WERI-Rb-1 (cell line): ENCODE results near the gene SPRED2.

Source experiments
- DNase-seq: peaks from one replicate; pipeline ENCODE4 v3.0.0-alpha.2; 2020
- H3K27ac ChIP-seq: fragments of 250-450 bp; sonication (Bioruptor Pico); 2 replicates; pipeline ENCODE4 v1.5.1; 2020; ENCODE audit warnings: mild to moderate bottlenecking, moderate library complexity
- H3K27me3 ChIP-seq: fragments of 250-450 bp; sonication (Bioruptor Pico); 2 replicates; pipeline ENCODE4 v1.5.1; 2021; ENCODE audit warnings: mild to moderate bottlenecking, low read depth, moderate library complexity; ENCODE audit not compliant: insufficient read depth, severe bottlenecking
- H3K36me3 ChIP-seq: fragments of 250-450 bp; sonication (Bioruptor Pico); 2 replicates; pipeline ENCODE4 v1.5.1; 2020; ENCODE audit warnings: mild to moderate bottlenecking, moderate library complexity
- H3K4me3 ChIP-seq: 2 replicates; pipeline ENCODE4 v1.5.1; 2011; ENCODE audit warnings: low read depth, mild to moderate bottlenecking, control low read depth, low read length
- H3K9me3 ChIP-seq: fragments of 250-450 bp; sonication (Bioruptor Pico); 2 replicates; pipeline ENCODE4 v1.5.1; 2021; ENCODE audit warnings: mild to moderate bottlenecking, moderate library complexity; ENCODE audit not compliant: severe bottlenecking
- TF ChIP-seq, protein P1 (sequence below): IDR thresholded peaks from 2 replicates; pipeline ENCODE4 v1.5.1; 2011; ENCODE audit warnings: low read depth, mild to moderate bottlenecking, control low read depth, inconsistent platforms, low read length

SPRED2 gene

DNA sequence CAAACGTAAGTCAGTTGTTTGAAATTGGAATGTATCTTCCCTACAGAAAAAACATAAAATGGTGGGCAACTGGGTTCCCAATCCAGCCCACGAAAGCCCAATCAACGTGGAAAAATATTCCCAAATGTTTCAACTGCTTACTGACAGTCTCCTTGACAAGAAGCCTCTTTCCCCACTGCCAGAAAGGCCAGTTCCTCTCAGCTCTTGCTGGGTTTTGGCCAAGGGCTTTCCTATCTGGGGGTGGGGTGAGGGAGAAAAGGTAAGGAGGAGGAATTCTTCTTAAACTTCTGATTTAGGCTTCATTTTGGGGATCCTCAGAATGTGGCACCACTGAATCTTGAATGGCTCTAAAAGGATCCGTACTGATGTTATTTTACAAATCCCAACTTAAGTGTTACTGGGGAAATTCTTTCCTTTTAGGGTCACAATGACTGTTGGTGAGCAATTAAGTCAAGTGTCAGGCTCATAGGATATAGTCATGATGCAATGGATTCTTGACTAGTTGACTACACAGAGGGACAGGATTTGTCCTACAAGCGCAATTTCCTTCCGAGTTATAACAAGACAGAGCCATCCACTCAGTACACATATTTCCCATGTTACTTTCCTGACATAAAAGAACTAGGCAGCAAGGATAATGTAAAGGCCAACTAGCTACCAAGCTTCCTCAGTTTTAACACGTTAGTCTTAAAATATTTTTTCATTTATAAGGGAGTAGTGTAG is 73.6 kb downstream of the SPRED2 start:
- Histone ChIP-seq H3K27ac (no peak overlapping the region), H3K27me3 (no peaks in the 10 kb centered on the region), H3K36me3 (no peaks in the 10 kb centered on the region), H3K9me3 (no peaks in the 10 kb centered on the region), H3K4me3 (no peak overlapping the region)
- no peak for DNase-seq
- TF ChIP-seq, protein P1, sequence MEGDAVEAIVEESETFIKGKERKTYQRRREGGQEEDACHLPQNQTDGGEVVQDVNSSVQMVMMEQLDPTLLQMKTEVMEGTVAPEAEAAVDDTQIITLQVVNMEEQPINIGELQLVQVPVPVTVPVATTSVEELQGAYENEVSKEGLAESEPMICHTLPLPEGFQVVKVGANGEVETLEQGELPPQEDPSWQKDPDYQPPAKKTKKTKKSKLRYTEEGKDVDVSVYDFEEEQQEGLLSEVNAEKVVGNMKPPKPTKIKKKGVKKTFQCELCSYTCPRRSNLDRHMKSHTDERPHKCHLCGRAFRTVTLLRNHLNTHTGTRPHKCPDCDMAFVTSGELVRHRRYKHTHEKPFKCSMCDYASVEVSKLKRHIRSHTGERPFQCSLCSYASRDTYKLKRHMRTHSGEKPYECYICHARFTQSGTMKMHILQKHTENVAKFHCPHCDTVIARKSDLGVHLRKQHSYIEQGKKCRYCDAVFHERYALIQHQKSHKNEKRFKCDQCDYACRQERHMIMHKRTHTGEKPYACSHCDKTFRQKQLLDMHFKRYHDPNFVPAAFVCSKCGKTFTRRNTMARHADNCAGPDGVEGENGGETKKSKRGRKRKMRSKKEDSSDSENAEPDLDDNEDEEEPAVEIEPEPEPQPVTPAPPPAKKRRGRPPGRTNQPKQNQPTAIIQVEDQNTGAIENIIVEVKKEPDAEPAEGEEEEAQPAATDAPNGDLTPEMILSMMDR, result no peak

DNA sequence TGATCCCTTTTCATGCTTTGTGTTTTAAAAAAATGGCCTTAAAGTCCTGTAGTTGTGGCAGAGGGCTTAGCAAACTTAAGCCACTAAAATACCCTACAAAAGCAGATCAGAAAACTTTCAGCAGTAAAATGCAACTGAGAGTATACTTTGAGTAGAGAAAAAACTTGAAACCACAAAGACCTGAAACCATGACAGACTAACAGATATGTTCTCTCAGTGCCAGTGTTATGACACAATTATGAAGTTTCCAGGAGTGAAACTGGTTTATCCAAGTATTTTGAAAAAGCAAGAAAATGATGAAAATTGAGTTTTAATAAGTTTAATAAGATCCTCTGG is 74.5 kb downstream of the SPRED2 start:
- Histone ChIP-seq H3K36me3 (no peaks in the 10 kb centered on the region), H3K27ac (no peak overlapping the region), H3K27me3 (no peaks in the 10 kb centered on the region), H3K4me3 (no peak overlapping the region), H3K9me3 (no peaks in the 10 kb centered on the region)
- TF ChIP-seq, protein P1, result no peak
- no peak for DNase-seq

DNA sequence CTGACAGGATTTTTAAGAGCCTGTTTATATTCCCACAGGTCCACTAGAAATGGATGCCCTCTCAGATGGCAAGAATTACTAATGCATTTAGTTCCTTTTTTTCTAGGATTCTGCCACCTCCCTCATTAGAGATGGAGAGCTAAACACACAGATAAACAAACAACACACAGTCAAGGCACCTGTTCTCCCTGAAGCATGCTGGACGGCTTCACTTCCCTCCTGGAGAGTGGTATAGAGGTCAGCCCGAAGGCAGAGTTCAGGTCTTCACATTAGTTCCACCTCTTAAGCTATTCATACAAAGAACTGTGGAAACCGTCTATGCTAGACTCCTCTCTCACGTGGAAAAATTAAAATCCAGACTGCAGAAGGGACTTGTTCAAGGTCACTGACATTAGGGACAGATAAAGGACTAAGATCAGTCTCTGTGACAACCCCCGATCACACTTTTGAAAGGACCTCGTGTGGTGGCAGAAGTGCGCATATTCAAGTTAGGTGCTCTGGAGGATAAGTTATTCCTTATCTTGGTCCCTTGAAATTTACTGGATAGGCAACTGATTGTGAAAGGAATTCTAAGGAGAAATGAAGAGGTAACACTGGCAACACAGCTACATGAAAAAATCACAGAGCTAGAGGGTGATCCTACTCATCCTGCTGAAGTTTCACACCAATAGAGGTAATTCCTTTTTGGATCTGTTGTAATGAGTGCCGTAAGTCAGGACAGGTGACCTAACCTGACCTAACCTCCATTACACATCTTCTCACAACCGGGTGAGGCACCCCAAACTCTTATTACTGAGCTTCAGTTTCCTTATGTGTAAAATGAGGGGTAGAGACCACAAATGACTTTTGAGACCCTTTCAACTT is 75.1 kb downstream of the SPRED2 start:
- no peak overlapping the region for H3K4me3 ChIP-seq
- TF ChIP-seq, protein P1, result no peak
- DNase-seq, result no peak
- no peak overlapping the region for H3K27ac ChIP-seq
- no peaks in the 10 kb centered on the region for H3K36me3 ChIP-seq
- no peaks in the 10 kb centered on the region for H3K9me3 ChIP-seq
- no peaks in the 10 kb centered on the region for H3K27me3 ChIP-seq

DNA sequence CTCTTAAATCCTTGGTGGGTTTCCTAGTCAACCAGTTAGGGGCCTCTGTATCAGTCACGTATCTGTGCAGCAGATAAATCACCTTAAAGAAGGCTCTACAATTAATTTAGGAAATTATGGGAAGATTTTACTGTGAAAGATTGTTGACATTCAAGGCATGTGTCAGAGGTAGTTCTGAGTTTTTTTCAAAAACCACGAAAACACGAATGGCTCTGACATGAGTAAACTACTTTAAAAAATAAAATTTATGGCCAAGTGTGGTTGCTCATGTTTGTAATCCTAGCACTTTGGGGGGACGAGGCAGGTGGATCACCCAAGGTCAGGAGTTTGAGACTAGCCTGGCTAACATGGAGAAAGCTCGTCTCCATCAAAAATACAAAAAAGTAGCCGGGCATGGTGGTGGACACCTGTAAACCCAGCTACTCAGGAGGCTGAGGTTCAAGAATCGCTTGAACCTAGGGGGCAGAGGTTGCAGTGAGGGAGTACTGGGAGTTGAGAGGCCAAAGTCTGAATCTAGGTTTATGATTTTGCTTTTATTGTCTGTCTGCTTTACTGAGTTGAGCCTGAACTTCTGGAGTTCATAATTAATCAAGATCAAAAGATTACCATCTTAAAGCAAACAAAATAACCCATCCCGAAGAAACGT is 77.1 kb downstream of the SPRED2 start:
- Histone ChIP-seq H3K27ac (no peak overlapping the region), H3K4me3 (no peak overlapping the region), H3K9me3 (no peaks in the 10 kb centered on the region), H3K27me3 (no peaks in the 10 kb centered on the region), H3K36me3 (no peaks in the 10 kb centered on the region)
- DNase-seq, result no peak
- TF ChIP-seq, protein P1, result no peak

DNA sequence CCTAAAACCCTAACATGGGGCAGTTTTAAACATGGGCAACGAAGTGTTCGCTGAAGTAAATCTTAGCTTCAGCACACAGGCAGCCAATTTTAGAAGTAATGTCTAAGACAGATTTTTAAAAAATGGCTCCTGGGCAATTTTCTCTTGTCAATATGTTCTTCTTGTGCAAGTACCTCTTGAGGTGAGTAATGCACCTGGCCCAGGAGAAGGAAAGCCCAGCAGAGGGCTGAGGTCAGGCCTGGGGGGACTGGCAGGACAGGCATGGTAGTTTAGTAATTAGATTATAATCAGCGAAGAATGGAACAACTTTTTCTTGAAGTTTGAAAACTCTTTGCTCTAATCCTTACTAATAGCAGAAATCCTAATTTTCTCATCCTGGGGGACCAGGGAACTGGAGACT is 77.6 kb downstream of the SPRED2 start:
- Histone ChIP-seq H3K36me3 (no peaks in the 10 kb centered on the region), H3K9me3 (no peaks in the 10 kb centered on the region), H3K27ac (no peak overlapping the region), H3K27me3 (no peaks in the 10 kb centered on the region), H3K4me3 (no peak overlapping the region)
- no peak for DNase-seq
- TF ChIP-seq, protein P1, result no peak
